Progenitor cell of endocrine pancreas (in vitro differentiated cells): ENCODE results near the gene ADAMTSL3. TPM values are rescaled to one million over a fixed set of nuclear protein-coding genes. Genes with fewer than 3 reads are reported as not detected.

Experiments used
- DNase-seq: peaks from one replicate; pipeline ENCODE4 v3.0.0; 2021; ENCODE audit warnings: low spot score; ENCODE audit not compliant: unreplicated experiment
- H3K27ac Mint-ChIP-seq: 2 replicates; pipeline ENCODE4 v1.8.0; 2021; ENCODE audit warnings: mild to moderate bottlenecking, moderate library complexity, mixed read lengths
- H3K27me3 Mint-ChIP-seq: 2 replicates; pipeline ENCODE4 v1.8.0; 2021; ENCODE audit warnings: mixed read lengths
- H3K36me3 Mint-ChIP-seq: 2 replicates; pipeline ENCODE4 v1.8.0; 2022; ENCODE audit warnings: mixed read lengths; ENCODE audit not compliant: insufficient read depth
- H3K4me1 Mint-ChIP-seq: 2 replicates; pipeline ENCODE4 v1.8.0; 2021; ENCODE audit warnings: low read depth, mixed read lengths
- H3K4me3 Mint-ChIP-seq: 2 replicates; pipeline ENCODE4 v1.8.0; 2021; ENCODE audit warnings: low read depth, mild to moderate bottlenecking, moderate library complexity, mixed read lengths
- H3K9me3 Mint-ChIP-seq: 2 replicates; pipeline ENCODE4 v1.8.0; 2021; ENCODE audit warnings: low read depth, mixed read lengths
- CTCF ChIP-seq: fragments of 200-600 bp; sonication (generic); IDR thresholded peaks from one replicate; pipeline ENCODE4 v1.5.0; 2021; ENCODE audit warnings: antibody characterized with exemption, mild to moderate bottlenecking; ENCODE audit not compliant: unreplicated experiment
- total RNA-seq: library from RNA; stranded (reverse); gene quantifications from 2 replicates; pipeline ENCODE4 v1.2.1, GENCODE V29; 2021

The ADAMTSL3 gene
- total RNA-seq, 1 donor from 2014 or later: 0.24 TPM

GRCh38 chr15:83610901-83611685 is 42.8 kb upstream of the ADAMTSL3 start:
- no peaks in the 10 kb centered on the region for H3K27me3 Mint-ChIP-seq
- H3K4me1 Mint-ChIP-seq: no peaks in the 10 kb centered on the region
- no peak overlapping the region for H3K27ac Mint-ChIP-seq
- H3K36me3 Mint-ChIP-seq: no peaks in the 10 kb centered on the region
- no peak for TF ChIP-seq CTCF
- H3K9me3 Mint-ChIP-seq: no peaks in the 10 kb centered on the region
- DNase-seq: no peak
- H3K4me3 Mint-ChIP-seq: no peak overlapping the region

GRCh38 chr15:83612226-83612625 is 41.7 kb upstream of the ADAMTSL3 start:
- no peak for DNase-seq
- no peaks in the 10 kb centered on the region for H3K27me3 Mint-ChIP-seq
- H3K36me3 Mint-ChIP-seq: no peaks in the 10 kb centered on the region
- H3K27ac Mint-ChIP-seq: no peak overlapping the region
- H3K9me3 Mint-ChIP-seq: no peaks in the 10 kb centered on the region
- no peak overlapping the region for H3K4me3 Mint-ChIP-seq
- H3K4me1 Mint-ChIP-seq: no peaks in the 10 kb centered on the region
- TF ChIP-seq CTCF: no peak

GRCh38 chr15:83612898-83613635 is 40.9 kb upstream of the ADAMTSL3 start:
- DNase-seq: no peak
- Mint-ChIP-seq H3K4me1 (no peaks in the 10 kb centered on the region), H3K36me3 (no peaks in the 10 kb centered on the region), H3K4me3 (no peak overlapping the region), H3K27me3 (no peaks in the 10 kb centered on the region), H3K9me3 (no peaks in the 10 kb centered on the region), H3K27ac (no peak overlapping the region)
- no peak for TF ChIP-seq CTCF

- H3K4me1 Mint-ChIP-seq: no peaks in the 10 kb centered on the region
- H3K9me3 Mint-ChIP-seq: no peaks in the 10 kb centered on the region
- H3K4me3 Mint-ChIP-seq: no peak overlapping the region
- H3K27ac Mint-ChIP-seq: no peak overlapping the region
- no peaks in the 10 kb centered on the region for H3K27me3 Mint-ChIP-seq
- H3K36me3 Mint-ChIP-seq: no peaks in the 10 kb centered on the region
- DNase-seq: no peak
- TF ChIP-seq CTCF: no peak
These were observed 40.2 kb upstream of the ADAMTSL3 start for GRCh38 chr15:83613714-83614113.

- Mint-ChIP-seq H3K4me1 (no peaks in the 10 kb centered on the region), H3K27ac (no peak overlapping the region), H3K36me3 (no peaks in the 10 kb centered on the region), H3K27me3 (no peaks in the 10 kb centered on the region), H3K9me3 (no peaks in the 10 kb centered on the region), H3K4me3 (no peak overlapping the region)
- no peak for TF ChIP-seq CTCF
- DNase-seq: no peak
These were observed 37.1 kb upstream of the ADAMTSL3 start for GRCh38 chr15:83616840-83617239.
